GM21390 (cell line): Measurements from ENCODE around the gene RASGRP2.

ENCODE experiments used
- ATAC-seq: cut with Tn5 transposase; IDR thresholded peaks from one replicate; pipeline ENCODE4 v1.9.1; 2021; ENCODE audit not compliant: unreplicated experiment

Gene RASGRP2

DNA sequence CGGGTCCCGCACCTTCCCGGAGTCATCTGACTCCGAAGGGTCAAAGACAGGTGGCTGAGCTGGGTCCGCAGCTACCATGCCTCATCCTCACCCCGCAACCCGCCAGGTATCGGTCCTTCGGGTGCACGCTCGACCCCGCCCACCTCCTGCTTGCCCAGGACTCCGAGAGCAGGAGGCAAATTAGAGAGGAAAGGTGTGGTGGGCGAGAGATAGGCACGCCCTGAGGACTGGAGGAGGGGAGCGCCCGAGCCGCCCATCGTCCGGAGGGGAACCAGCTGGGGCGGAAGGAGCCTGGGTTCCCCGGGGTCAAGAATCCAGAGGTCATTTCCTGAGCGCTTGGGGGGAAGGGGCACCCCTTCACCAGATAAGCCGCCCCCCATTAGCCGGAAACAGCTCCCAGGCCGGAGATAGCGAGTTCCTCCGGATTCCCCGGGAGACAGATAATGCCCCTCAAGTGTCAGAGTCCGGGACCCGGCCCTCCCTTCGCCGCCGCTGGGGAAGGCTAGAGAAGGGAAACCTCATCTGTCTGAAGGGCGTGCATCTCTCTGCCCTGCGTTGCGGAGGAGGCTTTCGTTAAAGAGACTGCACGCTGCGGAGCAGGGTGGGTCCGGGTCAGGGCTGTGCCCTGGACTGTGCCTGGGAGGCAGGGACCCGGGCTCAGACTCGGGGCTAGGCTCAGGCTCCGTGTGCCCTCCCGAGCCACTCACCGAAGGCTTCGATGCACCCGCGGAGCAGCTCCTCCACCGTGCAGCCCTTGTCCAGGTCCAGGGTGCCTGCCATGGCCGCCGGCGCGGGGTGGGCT, 1.7 kb downstream of the RASGRP2 start:
- no peak for ATAC-seq

DNA sequence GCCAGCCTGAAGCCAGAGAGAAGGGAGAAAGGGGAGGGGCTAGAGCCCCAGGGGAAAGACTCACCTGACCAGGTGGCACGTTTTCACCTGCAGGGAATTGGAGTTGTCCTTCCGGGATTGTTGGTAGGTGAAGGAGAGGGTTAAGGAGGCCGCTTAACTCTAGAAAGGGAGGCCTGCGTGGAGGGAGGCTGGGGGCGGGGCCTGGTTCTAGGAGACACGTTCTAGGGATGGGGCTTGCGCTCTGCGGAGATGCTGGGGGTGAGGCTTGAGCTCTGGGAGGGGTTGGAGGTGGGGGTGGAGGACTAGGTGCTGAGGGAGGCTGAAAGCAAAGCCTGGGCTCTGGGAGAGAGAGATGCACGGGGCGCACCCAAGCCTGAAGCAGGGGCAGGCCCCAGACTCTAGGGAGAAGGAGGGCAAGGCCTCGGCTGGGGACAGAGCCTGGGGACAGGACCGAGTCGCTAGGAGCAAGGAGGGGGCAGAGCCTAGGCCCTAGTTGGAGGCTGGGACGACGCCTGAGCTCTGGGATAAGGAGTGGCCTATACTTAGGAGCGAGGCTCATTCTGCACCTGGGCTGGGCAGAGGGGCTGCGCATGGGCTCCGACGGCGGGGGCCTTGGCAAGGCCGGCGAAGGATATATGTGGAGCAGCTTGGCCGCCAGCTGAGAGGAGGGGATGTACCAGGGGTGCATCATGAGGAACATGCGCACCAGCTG, 2.4 kb downstream of the RASGRP2 start:
- no peak for ATAC-seq

DNA sequence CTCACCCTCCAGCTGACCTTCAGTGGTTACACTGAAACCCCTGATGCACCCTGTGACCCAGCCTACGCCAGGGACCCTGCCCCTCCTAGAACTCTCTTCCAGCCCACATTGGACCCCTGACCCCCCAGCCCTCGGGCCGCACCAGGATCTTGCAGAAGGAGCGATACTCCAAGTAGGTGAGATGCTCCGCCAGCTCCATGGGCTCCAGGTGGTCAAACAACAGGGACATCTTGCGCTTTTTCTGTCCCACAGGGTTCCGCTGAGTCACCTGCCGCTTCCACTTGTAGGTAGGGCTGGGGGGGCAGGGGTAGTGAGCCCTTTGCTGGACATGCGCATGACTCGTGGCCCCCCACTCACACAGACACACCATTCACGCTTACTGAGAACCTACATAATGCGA, 4.1 kb downstream of the RASGRP2 start:
- no peak for ATAC-seq

DNA sequence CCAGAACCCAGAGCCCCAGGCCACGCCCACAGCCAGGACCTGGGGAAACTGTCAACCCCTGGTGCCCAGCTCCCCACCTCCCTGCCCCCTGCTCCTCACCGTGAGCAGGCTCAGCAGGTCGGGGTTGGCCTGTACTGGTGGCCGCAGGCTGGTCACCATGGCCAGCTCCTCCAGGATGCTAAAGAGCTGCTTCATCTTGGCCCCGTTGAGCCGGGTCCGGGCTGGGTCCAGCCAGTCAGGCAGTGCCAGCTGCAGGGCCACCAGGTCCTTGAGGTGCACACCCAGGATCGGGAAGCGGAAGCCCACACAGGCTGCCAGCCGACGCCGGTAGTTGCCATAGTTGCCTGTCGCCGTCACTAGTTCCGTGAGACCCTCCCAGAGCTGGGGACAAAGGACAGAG, 7.3 kb downstream of the RASGRP2 start:
- no peak for ATAC-seq

DNA sequence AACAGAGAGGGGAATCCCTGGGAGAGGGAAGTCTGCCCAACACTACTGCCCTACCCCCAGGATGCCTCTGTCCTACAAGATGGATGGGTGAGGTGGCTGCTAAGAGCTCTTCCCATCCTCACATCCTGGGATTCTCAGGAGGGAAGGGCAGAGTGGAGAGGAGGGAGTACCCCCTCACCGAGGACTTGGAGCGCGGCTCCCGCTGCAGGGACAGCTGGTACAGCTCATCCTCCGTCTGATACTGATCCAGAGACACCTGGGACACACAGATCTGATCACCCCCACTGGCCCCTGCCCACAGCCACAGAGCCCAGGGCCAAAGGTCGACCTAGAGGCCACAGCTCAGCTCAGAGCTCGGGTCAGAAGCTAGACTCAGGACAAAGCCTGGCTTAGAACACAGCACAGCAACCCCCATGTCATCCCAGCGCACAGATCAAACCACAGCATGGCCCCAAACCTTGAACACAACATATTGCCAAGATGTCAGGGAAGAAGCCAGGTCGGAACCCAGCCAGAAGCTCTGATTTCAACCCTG, 8.2 kb downstream of the RASGRP2 start:
- no peak for ATAC-seq

DNA sequence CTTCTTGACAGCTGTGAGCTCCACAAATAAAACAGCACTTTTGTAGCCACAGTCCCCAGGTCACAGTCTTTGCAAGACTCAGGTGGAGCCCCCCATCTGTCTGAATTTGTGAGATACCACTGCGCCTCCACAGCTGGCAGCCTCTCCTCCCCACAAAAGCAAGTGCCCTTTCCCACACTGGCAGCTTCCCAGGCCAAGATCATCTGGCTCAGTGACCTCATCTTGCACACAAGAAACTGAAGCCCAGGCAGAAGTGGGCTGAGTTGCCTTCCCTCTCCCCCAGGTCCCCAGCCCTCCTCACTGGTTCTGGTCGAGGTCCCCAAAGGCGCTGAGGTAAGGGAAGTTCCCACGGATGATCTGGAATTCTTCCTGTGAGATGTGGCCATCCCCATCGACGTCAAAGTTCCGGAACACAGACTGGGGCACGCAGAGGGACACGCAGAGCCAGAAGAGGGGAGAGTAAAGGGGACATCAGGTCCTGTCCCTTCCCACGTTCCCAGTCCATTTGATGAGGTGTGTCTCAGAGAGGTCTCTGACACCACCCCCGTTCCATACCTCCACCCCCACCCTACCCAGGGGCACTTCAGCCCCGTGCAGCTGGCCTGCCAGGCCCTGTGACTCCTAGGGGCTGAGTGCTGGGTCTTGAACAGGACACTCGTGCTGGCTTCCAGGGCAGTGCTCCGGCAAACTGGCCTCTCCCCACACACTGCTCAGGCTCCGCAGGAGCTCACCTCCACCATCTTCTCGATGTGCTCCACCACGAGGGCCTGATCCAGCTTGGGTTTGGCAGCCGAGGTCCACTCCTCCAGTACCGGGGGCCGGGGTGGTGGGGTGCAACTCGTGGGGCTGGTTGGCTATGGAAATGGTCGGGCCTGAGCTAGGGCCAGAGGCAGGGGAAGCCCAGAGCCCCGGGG, 8.9 kb downstream of the RASGRP2 start:
- ATAC-seq = no peak

DNA sequence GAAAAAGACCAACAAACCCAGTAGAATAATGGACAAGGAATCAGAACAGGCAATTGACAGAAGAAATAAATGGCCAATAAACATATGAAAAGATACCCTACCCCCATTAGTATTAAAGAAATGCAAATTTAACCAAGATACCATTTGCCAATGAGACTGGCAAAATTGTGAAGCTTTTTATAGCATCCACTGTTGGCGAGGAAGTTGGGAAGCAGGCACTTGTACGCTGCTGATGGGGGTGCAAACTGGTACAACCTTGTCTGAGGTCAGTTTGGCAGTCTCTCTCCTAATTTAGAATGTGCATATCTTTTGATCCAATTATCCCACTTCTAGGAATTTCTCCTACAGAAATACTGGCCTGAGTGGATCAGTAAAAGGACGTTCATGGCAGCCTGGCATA, 12.3 kb downstream of the RASGRP2 start:
- ATAC-seq = no peak

DNA sequence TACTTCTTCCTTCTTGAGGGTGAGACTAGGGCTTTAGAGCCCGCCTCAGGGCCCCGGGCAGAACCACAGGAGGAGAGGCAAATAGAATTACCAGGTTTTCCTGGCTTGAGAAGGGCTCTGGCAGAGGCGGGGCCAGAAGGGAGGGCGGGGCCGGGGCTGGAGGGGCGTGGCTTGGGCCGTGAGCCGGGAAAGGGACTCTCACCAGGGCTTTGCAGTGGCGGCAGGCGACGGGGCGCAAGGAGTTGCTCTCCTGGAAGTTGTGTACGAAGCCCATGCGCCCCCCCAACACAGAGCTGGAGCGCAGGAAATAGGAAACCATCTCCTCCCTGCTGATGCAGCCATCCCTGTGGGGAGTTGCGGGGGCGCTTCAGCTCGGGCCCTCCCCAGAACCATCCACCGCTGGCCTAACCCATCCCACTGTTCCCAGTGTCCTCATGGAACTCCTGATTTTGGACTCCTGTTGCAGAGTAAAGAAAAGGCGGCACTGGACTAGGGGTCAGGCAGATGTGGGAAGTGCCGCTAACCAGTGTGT, 14.0 kb downstream of the RASGRP2 start:
- ATAC-seq = no peak

DNA sequence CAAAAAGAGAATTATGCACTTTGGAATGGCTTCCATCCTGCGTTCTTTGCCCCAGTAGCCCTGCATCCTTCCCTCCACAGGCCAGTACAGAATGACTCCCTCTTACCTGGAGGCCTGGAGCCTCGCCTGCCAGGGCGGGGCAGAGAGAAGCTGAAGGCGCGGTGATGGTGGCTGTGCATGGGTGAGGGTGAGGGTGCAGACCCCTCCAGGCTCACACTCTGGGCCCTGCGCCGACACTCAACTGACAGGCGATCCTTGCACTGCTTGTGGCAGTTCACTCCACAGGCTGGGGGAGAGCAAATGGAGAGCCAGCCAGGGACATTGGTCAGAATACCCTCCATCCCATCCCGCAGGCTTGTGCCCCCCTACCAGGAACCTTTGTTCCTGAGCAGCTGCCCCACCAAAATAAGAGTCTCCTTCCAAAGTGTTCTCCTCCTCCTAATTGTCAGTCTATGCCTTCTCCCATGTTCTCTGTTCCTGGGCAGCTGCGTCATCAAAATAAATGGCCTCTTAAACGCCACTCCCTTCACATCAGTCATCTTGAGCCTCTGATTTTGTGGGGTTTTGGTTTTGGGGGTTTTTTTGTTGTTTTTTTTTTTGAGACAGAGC, 15.1 kb downstream of the RASGRP2 start:
- ATAC-seq = no peak

DNA sequence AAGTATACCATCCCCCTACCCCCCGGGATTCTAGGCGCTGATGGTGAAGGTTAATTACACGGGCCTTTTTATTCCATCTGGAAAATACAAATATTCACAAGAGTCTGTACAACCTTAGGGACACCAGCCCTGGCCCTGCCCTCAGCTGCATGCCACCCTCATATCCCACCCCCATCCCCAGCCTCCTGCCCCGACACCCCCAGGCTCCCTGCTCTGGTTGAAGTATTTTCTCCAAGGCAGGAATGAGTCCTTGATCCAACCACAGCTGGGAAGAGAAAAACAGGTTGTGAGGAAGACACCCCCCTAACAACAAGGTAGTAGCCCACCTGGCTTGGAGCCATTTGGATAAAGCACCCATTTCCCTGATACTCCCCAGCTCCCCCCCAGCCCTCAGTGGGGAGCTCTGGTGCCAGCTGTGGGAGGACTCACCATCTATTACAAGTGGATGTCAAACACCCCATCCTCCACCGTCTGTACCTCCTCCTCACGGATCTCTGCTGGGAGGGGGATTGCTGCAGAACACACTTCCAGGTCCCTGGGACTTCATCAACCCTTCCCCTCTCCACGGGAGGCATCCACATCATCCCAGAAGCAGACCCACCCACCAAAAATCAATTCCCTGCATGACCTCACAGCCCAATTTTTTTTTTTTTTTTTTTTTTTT, 16.9 kb downstream of the RASGRP2 start:
- ATAC-seq = no peak

DNA sequence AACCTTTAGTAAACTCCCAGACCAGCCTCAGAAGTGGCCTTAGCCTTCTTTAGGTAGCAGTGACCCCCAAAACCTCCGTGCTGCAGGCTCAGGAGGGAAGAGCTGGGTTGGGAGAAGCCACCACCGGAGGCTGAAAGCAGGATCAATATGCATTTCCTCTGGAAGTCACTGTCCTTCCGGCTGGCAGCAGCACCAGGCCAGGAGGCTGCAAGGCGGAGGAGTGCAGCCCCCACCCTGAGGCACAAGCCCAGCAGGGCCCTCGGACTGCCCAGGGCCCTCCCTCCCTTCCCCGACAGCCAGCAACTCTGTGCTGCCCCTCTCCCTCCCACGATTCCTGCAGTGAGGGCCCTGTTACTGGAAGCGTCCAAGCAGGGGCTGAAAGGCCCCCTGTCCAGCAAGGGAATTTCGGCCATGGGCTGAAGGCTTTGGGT, 17.7 kb downstream of the RASGRP2 start:
- no peak for ATAC-seq

DNA sequence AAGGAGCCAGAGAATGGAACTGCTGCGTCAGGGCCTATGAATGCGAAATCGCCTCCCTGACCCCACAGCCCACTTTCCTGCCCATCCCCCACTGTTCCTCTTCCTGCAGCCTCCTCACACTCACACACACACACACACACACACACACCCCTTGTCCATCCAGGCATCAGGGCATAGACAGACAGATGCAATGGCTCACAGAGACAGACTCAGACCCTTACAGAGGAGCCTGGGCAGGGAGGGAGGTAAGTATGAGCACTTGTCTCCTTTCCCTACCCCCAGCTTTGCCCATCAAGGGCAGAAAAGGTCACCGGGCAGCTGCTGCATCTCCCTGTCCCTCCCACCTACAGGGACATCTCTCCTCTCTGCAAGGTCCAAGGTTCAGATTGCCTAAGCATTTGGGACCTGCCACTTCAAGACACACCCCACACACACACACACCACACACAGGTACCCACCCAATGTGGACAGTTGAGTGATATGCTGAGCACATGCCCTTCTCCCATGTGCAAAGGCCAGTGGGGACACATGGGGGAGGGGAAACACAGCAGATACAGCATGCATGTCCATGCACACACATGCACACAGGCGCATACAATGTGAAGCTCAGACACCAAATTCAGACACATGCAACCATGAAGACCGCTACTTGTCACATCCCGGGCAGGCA, 18.9 kb downstream of the RASGRP2 start:
- ATAC-seq = no peak

DNA sequence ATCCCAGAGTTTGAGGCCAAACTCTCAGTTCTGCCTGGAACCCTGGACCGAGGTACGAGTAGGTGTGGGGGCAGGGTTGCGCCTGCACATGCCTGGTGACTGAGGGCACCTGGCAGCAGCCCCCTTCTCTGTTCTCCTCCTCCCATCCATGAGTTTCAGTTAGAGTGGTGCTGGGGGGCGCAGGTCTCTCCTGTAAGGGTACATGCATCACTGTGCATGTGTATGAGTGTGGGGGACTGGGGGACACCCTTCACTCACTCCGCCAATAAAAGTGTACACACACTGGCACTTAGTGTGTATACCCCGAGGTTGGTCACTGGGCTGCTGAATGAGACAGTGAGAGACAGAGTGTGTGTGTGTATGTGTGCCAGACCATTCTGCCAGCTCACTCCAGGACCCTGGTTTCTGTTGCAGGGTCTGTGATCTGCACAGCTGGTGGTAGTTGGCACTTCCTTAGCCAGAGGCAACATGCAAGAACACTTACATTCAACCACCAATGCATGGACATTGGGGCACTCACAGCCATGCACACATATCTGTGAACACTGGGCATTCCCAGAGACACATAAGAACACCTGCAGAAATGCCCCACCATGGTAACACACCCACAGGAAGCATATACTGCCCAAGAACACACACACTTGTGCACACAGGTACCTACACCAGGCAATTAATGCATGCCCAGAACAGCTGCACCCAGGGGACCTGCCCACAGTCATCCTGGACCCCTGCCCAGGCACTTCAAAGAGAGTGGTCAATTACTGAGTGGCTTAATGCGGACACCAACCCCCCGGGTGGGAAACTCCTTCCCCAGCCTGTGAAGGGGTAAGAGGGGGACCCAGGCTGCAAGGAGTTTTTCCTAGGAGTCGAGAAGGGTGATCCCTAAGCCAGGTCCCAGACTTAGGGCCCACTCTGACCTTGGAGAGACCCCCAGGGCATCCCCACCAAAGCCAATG, 19.8 kb downstream of the RASGRP2 start:
- no peak for ATAC-seq

DNA sequence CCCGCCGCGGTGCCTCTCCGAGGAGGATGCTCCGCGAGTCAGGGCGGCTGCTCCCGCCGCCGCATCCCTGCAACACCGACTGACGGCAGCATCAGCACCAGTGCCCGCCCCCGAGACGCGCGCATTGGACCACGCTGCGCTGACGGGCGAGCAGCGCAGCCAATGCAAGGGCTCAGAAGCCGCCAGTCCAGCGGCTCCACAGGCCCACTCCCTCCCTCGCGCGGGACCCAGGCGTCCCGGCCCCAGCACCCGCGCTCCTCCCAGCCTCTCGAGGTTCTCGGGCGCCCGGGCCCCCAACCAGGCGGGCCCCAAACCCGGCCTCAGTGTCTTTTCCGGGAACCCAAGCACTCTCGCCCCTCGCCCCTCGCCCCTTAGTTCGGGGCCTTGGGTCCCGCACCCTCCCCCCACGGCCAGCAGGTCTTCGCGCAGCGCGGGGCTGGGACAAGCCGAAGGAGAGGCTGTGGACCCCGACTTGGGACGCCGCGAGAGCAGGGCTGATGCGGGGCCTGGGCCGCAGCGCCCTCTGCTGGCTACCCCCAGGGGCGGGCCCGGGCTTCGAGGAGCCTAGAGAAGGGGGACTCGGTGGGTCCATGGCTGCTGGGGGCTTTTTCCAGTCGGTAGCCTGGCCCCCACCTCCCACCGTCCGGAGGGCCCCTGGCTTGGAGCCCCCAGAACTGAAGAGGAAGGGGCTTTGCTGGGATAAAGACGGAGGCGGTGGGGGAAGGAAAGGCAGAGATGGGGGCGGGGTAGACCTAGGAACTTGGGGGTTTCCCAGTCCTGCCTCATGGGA, 20.6 kb downstream of the RASGRP2 start, which contains the start of gene NRXN2:
NRXN2 (minus strand) TSS at position 81 of the 790 bp plus-strand sequence. CDS start 9,498 bp downstream, outside the sequence.
- ATAC-seq = peak; percentile 78

DNA sequence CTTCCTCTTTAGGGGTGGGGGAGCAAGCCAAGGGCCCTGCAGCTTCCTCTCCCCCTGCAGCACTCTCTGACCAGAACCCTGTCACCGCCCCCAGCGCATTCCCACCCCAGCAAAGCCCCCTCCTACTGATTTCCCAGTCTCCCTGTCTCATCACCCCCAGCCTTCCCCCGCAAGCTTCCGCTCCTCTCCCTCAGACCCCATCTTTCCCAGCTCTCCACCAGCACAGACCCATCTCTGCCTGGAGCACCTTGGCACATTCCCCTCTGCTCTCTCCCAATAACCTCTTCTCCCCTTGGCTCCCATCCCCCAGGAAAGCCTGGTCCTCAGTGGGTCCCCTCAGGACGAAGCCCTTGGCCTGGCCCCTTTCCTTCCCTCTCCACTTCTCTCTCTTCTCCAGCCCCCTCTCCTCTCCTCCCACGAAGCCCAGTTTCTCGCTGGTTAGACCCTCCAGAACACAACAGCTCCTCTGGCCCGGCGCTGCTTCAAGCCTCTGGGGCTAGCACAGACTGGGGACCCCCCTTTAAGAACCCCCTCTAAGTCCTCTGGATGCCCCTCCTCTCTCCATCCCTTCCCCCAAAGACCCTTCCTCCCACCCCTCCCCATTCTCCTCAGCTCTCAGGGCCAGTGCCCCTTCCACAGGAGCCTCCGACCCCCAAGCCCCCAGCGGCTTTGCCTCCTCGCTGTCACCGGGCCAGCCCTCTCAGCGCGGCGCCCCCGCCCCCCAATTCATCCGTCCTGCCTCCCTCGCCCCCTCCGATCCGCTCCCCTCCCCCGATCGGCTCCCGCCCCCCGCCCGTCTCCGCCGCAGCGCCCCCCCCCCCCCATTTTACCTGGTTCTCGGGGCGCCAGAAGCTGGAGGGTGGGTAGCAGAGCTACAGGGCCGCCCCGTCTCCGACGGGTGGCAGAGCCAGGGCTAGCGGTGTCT, 21.5 kb downstream of the RASGRP2 start:
- no peak for ATAC-seq

DNA sequence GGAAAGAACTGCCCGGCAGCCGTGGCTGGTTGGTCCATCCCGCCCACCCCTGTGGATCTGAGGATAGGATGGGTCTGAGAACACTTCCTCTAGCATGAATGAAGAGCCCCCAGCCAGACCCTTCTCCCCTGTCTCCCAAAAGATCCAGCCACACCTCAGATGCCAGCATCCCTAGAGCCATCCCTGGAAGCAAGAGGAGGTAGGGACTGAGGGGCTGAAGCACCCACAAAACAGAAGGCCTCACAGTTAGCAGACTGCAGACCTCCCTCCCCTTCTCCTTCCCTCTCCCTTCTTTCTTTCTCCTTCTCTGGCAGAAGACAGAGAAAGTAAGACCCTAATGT, 22.6 kb downstream of the RASGRP2 start:
- no peak for ATAC-seq
